ENCODE data around the gene KLHL36. TPM values are rescaled to one million over a fixed set of nuclear protein-coding genes. Genes with fewer than 3 reads are reported as not detected.

The KLHL36 gene
- total RNA-seq, 2 experiments from 2014 or later = 31.4 to 32.6 TPM

- H3K36me3 Mint-ChIP-seq (ENCODE audit: low read depth) = peaks cover 91% of the 10 kb centered on the region
- CTCF ChIA-PET = interaction anchor here (0.9 to 3.6 kb wide), 9 partner anchors 9 to 101 kb away, joined by 3 to 25 read pairs (median 5); no protein-coding TSS in a partner anchor
- DNase-seq (peak; percentile 56), ATAC-seq (peak; percentile 52)
- no peaks in the 10 kb centered on the region for H3K27me3 Mint-ChIP-seq (ENCODE audit: low read depth)
- H3K4me3 Mint-ChIP-seq = peak overlapping the region; percentile 70
- no peaks in the 10 kb centered on the region for H3K9me3 Mint-ChIP-seq (ENCODE audit: insufficient read depth)
- peaks cover 94% of the 10 kb centered on the region for H3K4me1 Mint-ChIP-seq (ENCODE audit: low read depth)
- POLR2A ChIA-PET = interaction anchor here (0.5 to 3.8 kb wide), 4 partner anchors 9 to 93 kb away, joined by 3 to 30 read pairs (median 13); no protein-coding TSS in a partner anchor
- H3K27ac Mint-ChIP-seq = peak overlapping the region; percentile 92
Measured at GRCh38 chr16:84607694-84608093, 40.6 kb upstream of the KLHL36 start.

DNA sequence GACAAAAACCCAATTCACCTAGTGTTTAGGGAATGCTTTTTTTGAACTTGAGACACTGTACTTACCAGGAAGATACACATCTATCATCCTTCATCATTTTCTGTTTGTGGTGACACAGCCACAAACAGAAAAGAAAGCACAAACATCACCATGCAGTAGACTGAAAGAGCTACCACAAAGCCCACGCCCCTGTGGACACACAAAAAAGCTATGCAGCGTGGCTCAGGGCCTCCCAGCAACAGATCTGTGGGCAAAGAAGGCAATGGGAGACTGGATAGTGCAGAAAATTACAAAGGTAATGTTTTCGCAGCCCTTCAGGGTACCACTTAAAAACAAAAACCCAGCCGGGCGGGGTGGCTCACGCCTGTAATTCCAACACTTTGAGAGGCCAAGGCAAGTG, 40.0 kb upstream of the KLHL36 start:
- Mint-ChIP-seq H3K27me3 (ENCODE audit: low read depth) (no peaks in the 10 kb centered on the region), H3K27ac (peak overlapping the region; percentile 92), H3K4me3 (peak overlapping the region; percentile 70), H3K9me3 (ENCODE audit: insufficient read depth) (no peaks in the 10 kb centered on the region), H3K36me3 (ENCODE audit: low read depth) (peaks cover 89% of the 10 kb centered on the region), H3K4me1 (ENCODE audit: low read depth) (peaks cover 94% of the 10 kb centered on the region)
- ChIA-PET CTCF (interaction anchor here (0.8 to 3.6 kb wide), 10 partner anchors 9 to 130 kb away, joined by 3 to 25 read pairs (median 4); no protein-coding TSS in a partner anchor), POLR2A (interaction anchor here (0.6 to 3.8 kb wide), 6 partner anchors 10 to 94 kb away, joined by 3 to 30 read pairs (median 9); no protein-coding TSS in a partner anchor)
- DNase-seq (peak; percentile 74), ATAC-seq (peak; percentile 62)

DNA sequence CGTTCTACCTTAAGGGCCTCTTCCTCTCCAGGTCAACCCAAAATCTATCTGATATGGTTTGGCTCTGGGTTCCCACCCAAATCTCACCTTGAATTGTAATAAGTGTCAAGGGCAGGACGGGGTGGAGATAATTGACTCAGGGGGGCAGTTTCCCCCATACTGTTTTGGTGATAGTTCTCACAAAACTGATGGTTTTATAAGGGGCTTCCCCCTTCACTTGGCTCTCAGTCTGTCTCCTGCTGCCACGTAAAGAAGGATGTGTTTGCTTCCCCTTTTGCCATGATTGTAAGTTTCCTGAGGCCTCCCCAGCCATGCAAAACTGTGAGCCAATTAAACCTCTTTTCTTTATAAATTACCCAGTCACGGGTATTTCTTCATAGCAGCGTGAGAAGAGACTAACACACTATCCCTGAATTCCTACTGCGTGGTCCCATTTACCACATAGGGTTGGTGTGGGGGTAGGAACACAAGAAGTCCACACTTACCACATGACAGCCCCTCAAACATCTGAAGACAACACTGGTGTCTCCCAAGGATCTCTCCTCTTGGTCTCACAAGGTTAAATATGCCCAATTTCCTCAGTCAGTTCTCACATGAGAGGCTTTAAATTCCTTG, 38.6 kb upstream of the KLHL36 start:
- Mint-ChIP-seq H3K4me3 (peak overlapping the region; percentile 70), H3K4me1 (ENCODE audit: low read depth) (peaks cover 98% of the 10 kb centered on the region), H3K36me3 (ENCODE audit: low read depth) (peaks cover 95% of the 10 kb centered on the region), H3K27ac (peak overlapping the region; percentile 92), H3K9me3 (ENCODE audit: insufficient read depth) (no peaks in the 10 kb centered on the region), H3K27me3 (ENCODE audit: low read depth) (no peaks in the 10 kb centered on the region)
- ChIA-PET POLR2A (interaction anchor here (1.3 to 1.5 kb wide), 2 partner anchors 12 to 60 kb away, joined by 4 to 5 read pairs; no protein-coding TSS in a partner anchor), CTCF (interaction anchor here (0.9 kb wide), 1 partner anchor 13 kb away, joined by 3 read pairs; no protein-coding TSS in a partner anchor)
- ATAC-seq = no peak
- DNase-seq = peak; percentile 28

DNA sequence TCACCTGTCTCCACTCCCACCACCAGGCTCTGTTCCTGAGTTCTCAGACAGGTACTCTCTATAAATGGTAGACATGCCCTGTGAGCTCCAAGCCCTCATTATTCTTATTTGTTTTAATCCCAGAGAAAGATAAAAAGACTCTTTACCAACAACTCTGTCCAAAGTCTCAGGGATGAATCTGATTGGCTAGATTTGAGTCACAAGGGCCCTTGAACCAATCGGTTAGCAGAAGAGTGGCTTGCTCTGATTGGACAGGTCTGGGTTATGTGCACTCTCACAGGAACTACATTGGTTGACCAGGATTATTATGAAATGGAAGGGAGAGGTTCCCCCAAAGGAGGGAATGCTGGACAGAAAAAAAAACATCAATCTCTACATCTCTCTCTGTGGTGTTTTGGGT, 37.9 kb upstream of the KLHL36 start:
- ChIA-PET POLR2A (interaction anchor here (1.3 to 1.5 kb wide), 2 partner anchors 13 to 61 kb away, joined by 4 to 5 read pairs; no protein-coding TSS in a partner anchor), CTCF (interaction anchor here (0.9 to 1.3 kb wide), 2 partner anchors 12 to 13 kb away, joined by 3 read pairs; no protein-coding TSS in a partner anchor)
- no peaks in the 10 kb centered on the region for H3K27me3 Mint-ChIP-seq (ENCODE audit: low read depth)
- peaks cover 95% of the 10 kb centered on the region for H3K36me3 Mint-ChIP-seq (ENCODE audit: low read depth)
- H3K4me3 Mint-ChIP-seq = peak overlapping the region; percentile 70
- H3K4me1 Mint-ChIP-seq (ENCODE audit: low read depth) = peaks cover 98% of the 10 kb centered on the region
- no peak for ATAC-seq
- no peaks in the 10 kb centered on the region for H3K9me3 Mint-ChIP-seq (ENCODE audit: insufficient read depth)
- peak overlapping the region; percentile 92 for H3K27ac Mint-ChIP-seq
- peak; percentile 30 for DNase-seq

DNA sequence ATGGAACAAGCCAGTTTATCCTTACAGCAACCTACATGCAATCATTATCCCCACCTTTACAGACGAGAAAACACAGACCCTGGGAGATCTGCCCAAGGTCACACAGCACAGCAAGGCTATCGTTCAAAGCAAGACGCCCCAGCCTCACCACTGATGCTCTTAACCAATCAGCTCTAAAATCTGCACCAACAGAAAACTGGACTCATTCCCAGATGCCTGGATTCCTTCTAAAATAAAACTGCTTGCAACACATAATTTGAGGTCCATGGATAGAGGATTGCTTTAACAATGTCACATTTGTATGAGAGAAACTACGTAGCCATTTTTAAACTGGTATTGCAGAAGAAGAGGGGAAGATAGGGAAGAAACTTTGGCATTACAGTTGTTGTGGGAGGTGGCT, 37.3 kb upstream of the KLHL36 start:
- Mint-ChIP-seq H3K4me3 (peak overlapping the region; percentile 20), H3K27me3 (ENCODE audit: low read depth) (no peaks in the 10 kb centered on the region), H3K27ac (peak overlapping the region; percentile 92), H3K36me3 (ENCODE audit: low read depth) (peaks cover 95% of the 10 kb centered on the region), H3K4me1 (ENCODE audit: low read depth) (peaks cover 96% of the 10 kb centered on the region), H3K9me3 (ENCODE audit: insufficient read depth) (no peaks in the 10 kb centered on the region)
- no peak for DNase-seq
- no peak for ATAC-seq
- ChIA-PET POLR2A (interaction anchor here (1.3 to 1.5 kb wide), 2 partner anchors 13 to 62 kb away, joined by 4 to 5 read pairs; no protein-coding TSS in a partner anchor), CTCF (interaction anchor here (1.3 kb wide), 1 partner anchor 13 kb away, joined by 3 read pairs; no protein-coding TSS in a partner anchor)

- Mint-ChIP-seq H3K4me1 (ENCODE audit: low read depth) (peaks cover 85% of the 10 kb centered on the region), H3K27ac (no peak overlapping the region)
- no peak for ATAC-seq
Measured at GRCh38 chr16:84612686-84613085, 35.6 kb upstream of the KLHL36 start.

GRCh38 chr16:84613408-84614072, 34.8 kb upstream of the KLHL36 start:
- Mint-ChIP-seq H3K4me1 (ENCODE audit: low read depth) (peaks cover 80% of the 10 kb centered on the region), H3K36me3 (ENCODE audit: low read depth) (peaks cover 83% of the 10 kb centered on the region), H3K4me3 (peak overlapping the region; percentile 98), H3K27me3 (ENCODE audit: low read depth) (no peaks in the 10 kb centered on the region), H3K9me3 (ENCODE audit: insufficient read depth) (no peaks in the 10 kb centered on the region), H3K27ac (peak overlapping the region; percentile 75)
- POLR2A ChIA-PET = interaction anchor here (0.8 to 1.1 kb wide), 2 partner anchors 60 to 87 kb away, joined by 3 to 4 read pairs; no protein-coding TSS in a partner anchor
- DNase-seq = peak; percentile 22
- no peak for ATAC-seq
- CTCF ChIA-PET = no interaction called here

More at GRCh38 chr16:84612686-84613085, 35.6 kb upstream of the KLHL36 start:
- no peaks in the 10 kb centered on the region for H3K9me3 Mint-ChIP-seq (ENCODE audit: insufficient read depth)
- POLR2A ChIA-PET = interaction anchor here (0.8 to 1.1 kb wide), 2 partner anchors 11 to 93 kb away, joined by 3 to 4 read pairs; no protein-coding TSS in a partner anchor
- no peaks in the 10 kb centered on the region for H3K27me3 Mint-ChIP-seq (ENCODE audit: low read depth)
- H3K36me3 Mint-ChIP-seq (ENCODE audit: low read depth) = peaks cover 91% of the 10 kb centered on the region
- CTCF ChIA-PET = interaction anchor here (1.1 kb wide), 1 partner anchor 10 kb away, joined by 4 read pairs; no protein-coding TSS in a partner anchor
- peak overlapping the region; percentile 98 for H3K4me3 Mint-ChIP-seq
- DNase-seq = no peak

DNA sequence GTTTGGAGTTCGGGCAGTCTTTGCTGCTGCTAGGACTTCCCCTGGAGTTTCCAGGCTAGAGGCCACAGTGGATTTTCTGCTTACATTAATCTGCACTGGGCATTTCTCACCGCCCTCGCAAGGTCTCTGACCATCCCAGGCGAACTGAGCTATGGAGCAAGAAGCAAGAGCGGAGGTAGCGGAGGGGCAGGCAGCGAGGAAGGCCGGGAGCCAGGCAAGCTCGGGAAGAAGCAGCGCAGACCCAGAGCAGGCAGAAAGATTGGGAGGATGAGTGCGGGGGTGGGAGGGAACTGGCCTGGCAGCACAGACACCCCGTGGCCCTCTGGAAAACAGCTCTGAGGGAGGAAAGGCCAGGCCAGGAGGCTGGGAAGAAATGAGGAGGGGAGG, 34.2 kb upstream of the KLHL36 start:
- ChIA-PET CTCF (interaction anchor here (1.8 kb wide), 1 partner anchor 103 kb away, joined by 6 read pairs; no protein-coding TSS in a partner anchor), POLR2A (interaction anchor here (0.8 to 1.1 kb wide), 2 partner anchors 61 to 86 kb away, joined by 3 to 4 read pairs; no protein-coding TSS in a partner anchor)
- Mint-ChIP-seq H3K27me3 (ENCODE audit: low read depth) (peaks cover 2% of the 10 kb centered on the region), H3K36me3 (ENCODE audit: low read depth) (peaks cover 77% of the 10 kb centered on the region), H3K4me1 (ENCODE audit: low read depth) (peaks cover 80% of the 10 kb centered on the region), H3K27ac (peak overlapping the region; percentile 75), H3K9me3 (ENCODE audit: insufficient read depth) (no peaks in the 10 kb centered on the region), H3K4me3 (peak overlapping the region; percentile 98)
- no peak for DNase-seq
- no peak for ATAC-seq

DNA sequence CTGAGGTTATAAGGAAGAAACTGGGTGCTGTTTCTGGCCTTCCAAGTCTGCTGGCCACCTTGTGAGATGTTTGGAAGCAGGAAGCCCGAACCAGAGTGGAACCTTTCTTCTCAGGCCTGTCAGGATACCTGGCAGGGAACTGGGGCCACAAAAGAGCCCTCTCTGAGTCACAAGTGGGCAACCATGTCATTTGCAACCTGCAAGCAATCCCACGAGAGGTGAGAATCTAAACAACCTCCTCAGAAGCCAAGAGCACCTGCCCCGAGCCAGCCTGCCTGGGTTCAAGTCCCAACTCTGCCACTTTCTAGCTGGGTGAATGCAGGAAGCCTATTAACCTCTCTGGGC, 33.7 kb upstream of the KLHL36 start:
- ChIA-PET POLR2A (interaction anchor here (0.8 to 4.4 kb wide), 4 partner anchors 14 to 86 kb away, joined by 3 to 35 read pairs (median 4); no protein-coding TSS in a partner anchor), CTCF (interaction anchor here (0.7 to 2.9 kb wide), 5 partner anchors 16 to 111 kb away, joined by 3 to 18 read pairs (median 6); no protein-coding TSS in a partner anchor)
- Mint-ChIP-seq H3K27ac (peak overlapping the region; percentile 75), H3K36me3 (ENCODE audit: low read depth) (peaks cover 72% of the 10 kb centered on the region), H3K27me3 (ENCODE audit: low read depth) (peaks cover 6% of the 10 kb centered on the region), H3K4me1 (ENCODE audit: low read depth) (peaks cover 76% of the 10 kb centered on the region), H3K4me3 (peak overlapping the region; percentile 98), H3K9me3 (ENCODE audit: insufficient read depth) (no peaks in the 10 kb centered on the region)
- ATAC-seq = no peak
- DNase-seq = peak; percentile 21

GRCh38 chr16:84614968-84615813, 33.1 kb upstream of the KLHL36 start:
- DNase-seq (peak; percentile 28), ATAC-seq (no peak)
- peak overlapping the region; percentile 98 for H3K4me3 Mint-ChIP-seq
- peaks cover 73% of the 10 kb centered on the region for H3K4me1 Mint-ChIP-seq (ENCODE audit: low read depth)
- CTCF ChIA-PET = interaction anchor here (0.7 to 2.9 kb wide), 5 partner anchors 16 to 111 kb away, joined by 3 to 18 read pairs (median 6); no protein-coding TSS in a partner anchor
- H3K27ac Mint-ChIP-seq = peak overlapping the region; percentile 75
- POLR2A ChIA-PET = interaction anchor here (1.2 to 4.4 kb wide), 3 partner anchors 9 to 62 kb away, joined by 5 to 35 read pairs (median 10); no protein-coding TSS in a partner anchor
- no peaks in the 10 kb centered on the region for H3K9me3 Mint-ChIP-seq (ENCODE audit: insufficient read depth)
- peaks cover 6% of the 10 kb centered on the region for H3K27me3 Mint-ChIP-seq (ENCODE audit: low read depth)
- peaks cover 66% of the 10 kb centered on the region for H3K36me3 Mint-ChIP-seq (ENCODE audit: low read depth)

Measured in activated CD8-positive, alpha-beta T cell treated with anti-CD3 and anti-CD28 coated beads, Interleukin-2, amount 10 ng/mL, durations not matched to agents 7 days and 5 days (primary cell).